Activated CD8-positive, alpha-beta memory T cell treated with anti-CD3 and anti-CD28 coated beads, Interleukin-2, amount 10 ng/mL, durations not matched to agents 7 days and 5 days (primary cell): ENCODE data around the gene MR1. TPM values are rescaled to one million over a fixed set of nuclear protein-coding genes. Genes with fewer than 3 reads are reported as not detected.
"Not testable (repeated sequence)": the region's sequence is repeated elsewhere in the genome, so short reads cannot be mapped to it uniquely, and the experiment has no call there.

Source experiments
- ATAC-seq: fragments of 150-1000 bp; cut with Tn5 transposase; one replicate; pipeline ENCODE4 v1.10.0; 2021; ENCODE audit warnings: moderate library complexity
- CTCF ChIA-PET: fragments of 350-600 bp; sonication (Branson Sonifier 250); formaldehyde crosslinking; loops from one replicate; lab custom pipeline; 2021; ENCODE audit warnings: antibody characterized with exemption; lab: Charles Lee
- DNase-seq: peaks from one replicate; pipeline ENCODE4 v3.0.0-alpha.2; 2020
- H3K27ac Mint-ChIP-seq: one replicate; pipeline ENCODE4 v1.8.0; 2021; ENCODE audit warnings: mild to moderate bottlenecking, mixed read lengths
- H3K27me3 Mint-ChIP-seq: one replicate; pipeline ENCODE4 v1.8.0; 2021; ENCODE audit warnings: mixed read lengths
- H3K36me3 Mint-ChIP-seq: one replicate; pipeline ENCODE4 v1.8.0; 2021; ENCODE audit warnings: mild to moderate bottlenecking, mixed read lengths
- H3K4me1 Mint-ChIP-seq: one replicate; pipeline ENCODE4 v1.8.0; 2021; ENCODE audit warnings: mixed read lengths
- H3K4me3 Mint-ChIP-seq: one replicate; pipeline ENCODE4 v1.8.0; 2021; ENCODE audit warnings: mild to moderate bottlenecking, moderate library complexity, mixed read lengths
- H3K9me3 Mint-ChIP-seq: one replicate; pipeline ENCODE4 v1.8.0; 2022; ENCODE audit warnings: low read depth, mixed read lengths
- total RNA-seq, 2 experiments: library from RNA; stranded (reverse); gene quantifications; one replicate each; pipeline ENCODE4 v1.2.3, GENCODE V29; 2021

MR1 gene
- total RNA-seq, 2 experiments from 2014 or later, result 38.7 to 41.2 TPM

- Mint-ChIP-seq H3K4me3 (no peak overlapping the region), H3K27ac (no peak overlapping the region), H3K27me3 (no peaks in the 10 kb centered on the region), H3K36me3 (peaks cover 39% of the 10 kb centered on the region), H3K4me1 (peaks cover 22% of the 10 kb centered on the region), H3K9me3 (no peaks in the 10 kb centered on the region)
- CTCF ChIA-PET, result no interaction called here
- ATAC-seq (no peak), DNase-seq (no peak)
Observed at GRCh38 chr1:181060066-181060465, 26.3 kb downstream of the MR1 start.

DNA sequence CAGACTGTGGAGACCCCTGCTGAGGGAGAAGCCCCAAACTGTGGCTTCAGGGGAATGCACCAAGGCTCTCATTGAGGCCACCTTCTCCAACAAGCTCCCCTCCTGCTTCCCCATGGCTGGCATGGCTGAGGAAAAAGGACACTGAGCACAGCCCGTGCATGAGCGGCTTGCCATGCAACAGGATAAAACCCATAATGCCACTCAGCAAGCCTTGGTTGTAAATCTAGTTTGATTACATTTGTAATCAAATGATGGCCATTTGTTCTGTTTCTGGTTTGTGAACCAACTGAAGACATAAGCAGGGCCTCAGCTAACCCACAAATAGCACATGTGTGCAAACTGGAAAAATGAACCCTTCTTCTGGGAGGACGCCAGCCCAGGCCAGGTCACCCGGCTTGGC is 27.2 kb downstream of the MR1 start:
- H3K9me3 Mint-ChIP-seq, DNase-seq, H3K27me3 Mint-ChIP-seq, H3K4me3 Mint-ChIP-seq, H3K27ac Mint-ChIP-seq, CTCF ChIA-PET, ATAC-seq: not testable (repeated sequence)
- Mint-ChIP-seq H3K4me1 (peaks cover 22% of the 10 kb centered on the region), H3K36me3 (peaks cover 31% of the 10 kb centered on the region)

DNA sequence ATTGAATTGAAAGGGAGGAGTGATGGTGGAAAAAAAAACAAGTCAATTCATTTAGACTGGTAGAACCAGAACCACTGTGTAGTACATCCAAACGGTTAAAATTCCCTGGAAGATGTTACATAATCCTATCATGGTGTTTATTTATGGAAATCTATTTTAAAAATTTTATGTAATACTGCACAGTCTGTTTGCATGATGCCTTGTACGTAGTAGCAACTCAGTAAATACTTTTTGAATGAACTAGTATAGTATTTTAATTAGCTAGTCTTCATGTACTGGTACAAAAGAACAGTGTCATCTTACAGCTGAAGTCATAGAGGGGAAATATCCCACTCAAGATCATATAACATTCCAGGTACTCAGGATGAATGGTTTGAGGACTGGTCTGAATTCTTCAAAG is 27.7 kb downstream of the MR1 start:
- DNase-seq, result no peak

GRCh38 chr1:181061891-181062835 is 28.4 kb downstream of the MR1 start:
- peak; percentile 61 for ATAC-seq
- Mint-ChIP-seq H3K4me1 (peaks cover 22% of the 10 kb centered on the region), H3K9me3 (no peaks in the 10 kb centered on the region), H3K27me3 (no peaks in the 10 kb centered on the region), H3K27ac (peak overlapping the region; percentile 82), H3K36me3 (peaks cover 25% of the 10 kb centered on the region), H3K4me3 (peak overlapping the region; percentile 60)
- CTCF ChIA-PET, result interaction anchor here (0.8 to 2.5 kb wide), 9 partner anchors 16 to 180 kb away, joined by 3 to 23 read pairs (median 4); partner anchors contain the start of genes IER5 and MR1
- no peak for DNase-seq

More for the DNA sequence above, 27.7 kb downstream of the MR1 start:
- no peak for ATAC-seq
- Mint-ChIP-seq H3K27me3 (no peaks in the 10 kb centered on the region), H3K27ac (no peak overlapping the region), H3K4me3 (no peak overlapping the region), H3K9me3 (no peaks in the 10 kb centered on the region), H3K36me3 (peaks cover 29% of the 10 kb centered on the region), H3K4me1 (peaks cover 22% of the 10 kb centered on the region)
- CTCF ChIA-PET, result interaction anchor here (1.3 to 1.7 kb wide), 2 partner anchors 27 to 28 kb away, joined by 4 read pairs; partner anchors contain the start of genes IER5 and MR1

DNA sequence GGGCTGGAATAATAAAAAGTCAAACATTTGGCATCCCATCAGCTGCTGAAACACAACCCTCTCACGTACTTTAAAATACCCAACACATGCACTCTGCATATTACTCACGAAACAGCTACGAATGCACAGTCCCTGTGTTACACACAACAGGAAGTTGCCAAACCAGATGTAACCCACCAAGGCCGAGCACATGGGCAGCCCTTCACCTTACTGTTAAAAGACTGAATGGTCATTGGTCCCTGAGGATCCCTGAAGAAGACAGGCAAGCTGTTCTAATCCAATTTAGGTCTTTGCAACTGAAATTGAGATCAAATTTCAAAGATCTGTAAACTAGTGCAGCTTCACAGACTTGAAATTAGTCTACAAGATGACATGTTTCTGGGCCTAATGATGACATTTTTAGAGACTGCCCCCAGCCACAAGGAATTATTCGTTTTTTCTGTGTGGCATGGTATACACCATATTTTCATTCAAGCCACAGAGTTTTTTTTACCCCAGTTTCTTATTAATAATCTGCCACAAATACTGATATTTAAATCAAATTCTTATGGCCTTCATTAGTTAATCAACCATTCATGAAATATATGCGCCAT is 29.1 kb downstream of the MR1 start:
- ATAC-seq, result peak; percentile 97
- peaks cover 21% of the 10 kb centered on the region for H3K36me3 Mint-ChIP-seq

GRCh38 chr1:181064011-181064623 is 30.3 kb downstream of the MR1 start:
- CTCF ChIA-PET, result interaction anchor here (0.9 to 2.5 kb wide), 4 partner anchors 14 to 78 kb away, joined by 3 to 23 read pairs (median 4); no protein-coding TSS in a partner anchor
- DNase-seq, result no peak
- Mint-ChIP-seq H3K4me3 (no peak overlapping the region), H3K27ac (no peak overlapping the region), H3K36me3 (peaks cover 11% of the 10 kb centered on the region), H3K4me1 (peaks cover 22% of the 10 kb centered on the region), H3K9me3 (no peaks in the 10 kb centered on the region), H3K27me3 (peaks cover 5% of the 10 kb centered on the region)
- no peak for ATAC-seq

More for the DNA sequence above, 29.1 kb downstream of the MR1 start:
- no peaks in the 10 kb centered on the region for H3K27me3 Mint-ChIP-seq
- peak overlapping the region; percentile 60 for H3K4me3 Mint-ChIP-seq
- H3K9me3 Mint-ChIP-seq, result no peaks in the 10 kb centered on the region
- peaks cover 22% of the 10 kb centered on the region for H3K4me1 Mint-ChIP-seq
- CTCF ChIA-PET, result interaction anchor here (0.8 to 2.5 kb wide), 9 partner anchors 15 to 181 kb away, joined by 3 to 23 read pairs (median 4); partner anchors contain the start of genes IER5 and MR1
- H3K27ac Mint-ChIP-seq, result peak overlapping the region; percentile 82
- peak; percentile 83 for DNase-seq

GRCh38 chr1:181064702-181065101 is 30.9 kb downstream of the MR1 start:
- CTCF ChIA-PET, result interaction anchor here (0.9 to 2.2 kb wide), 2 partner anchors 15 to 22 kb away, joined by 3 to 5 read pairs; no protein-coding TSS in a partner anchor
- Mint-ChIP-seq H3K4me3 (no peak overlapping the region), H3K27ac (no peak overlapping the region), H3K4me1 (peaks cover 22% of the 10 kb centered on the region), H3K36me3 (peaks cover 6% of the 10 kb centered on the region), H3K9me3 (no peaks in the 10 kb centered on the region), H3K27me3 (peaks cover 5% of the 10 kb centered on the region)
- no peak for DNase-seq
- no peak for ATAC-seq

DNA sequence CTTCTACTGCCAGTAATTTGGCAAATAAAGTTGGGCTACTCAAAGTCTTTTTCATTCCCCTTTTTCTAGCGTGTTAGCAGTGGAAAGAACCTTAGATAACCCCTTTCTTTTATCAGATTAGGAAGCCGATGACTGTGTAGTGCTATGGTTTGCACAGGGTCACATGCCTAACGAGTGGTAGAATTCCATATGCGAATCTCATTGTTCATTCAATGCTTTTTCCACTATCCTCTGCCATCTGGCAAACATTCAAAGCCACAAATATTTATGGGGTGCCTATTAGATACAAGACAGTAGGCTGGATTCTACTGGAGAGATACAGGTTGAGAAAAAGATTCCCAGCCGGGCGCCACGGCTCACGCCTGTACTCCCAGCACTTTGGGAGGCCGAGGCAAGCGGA is 39.9 kb downstream of the MR1 start:
- Mint-ChIP-seq H3K27ac (no peak overlapping the region), H3K4me3 (no peak overlapping the region), H3K9me3 (no peaks in the 10 kb centered on the region), H3K27me3 (peaks cover 36% of the 10 kb centered on the region), H3K36me3 (no peaks in the 10 kb centered on the region), H3K4me1 (peaks cover 13% of the 10 kb centered on the region)
- DNase-seq (no peak), ATAC-seq (no peak)
- CTCF ChIA-PET, result interaction anchor here (2.5 kb wide), 1 partner anchor 68 kb away, joined by 9 read pairs; no protein-coding TSS in a partner anchor

- H3K9me3 Mint-ChIP-seq, result no peaks in the 10 kb centered on the region
- CTCF ChIA-PET, result interaction anchor here (1.1 to 2.5 kb wide), 5 partner anchors 29 to 66 kb away, joined by 3 to 9 read pairs (median 3); no protein-coding TSS in a partner anchor
- H3K4me1 Mint-ChIP-seq, result peaks cover 34% of the 10 kb centered on the region
- ATAC-seq (no peak), DNase-seq (no peak)
- H3K27ac Mint-ChIP-seq, result no peak overlapping the region
- no peak overlapping the region for H3K4me3 Mint-ChIP-seq
- H3K36me3 Mint-ChIP-seq, result no peaks in the 10 kb centered on the region
- peaks cover 28% of the 10 kb centered on the region for H3K27me3 Mint-ChIP-seq
Observed at GRCh38 chr1:181075766-181076350, 42.1 kb downstream of the MR1 start.

DNA sequence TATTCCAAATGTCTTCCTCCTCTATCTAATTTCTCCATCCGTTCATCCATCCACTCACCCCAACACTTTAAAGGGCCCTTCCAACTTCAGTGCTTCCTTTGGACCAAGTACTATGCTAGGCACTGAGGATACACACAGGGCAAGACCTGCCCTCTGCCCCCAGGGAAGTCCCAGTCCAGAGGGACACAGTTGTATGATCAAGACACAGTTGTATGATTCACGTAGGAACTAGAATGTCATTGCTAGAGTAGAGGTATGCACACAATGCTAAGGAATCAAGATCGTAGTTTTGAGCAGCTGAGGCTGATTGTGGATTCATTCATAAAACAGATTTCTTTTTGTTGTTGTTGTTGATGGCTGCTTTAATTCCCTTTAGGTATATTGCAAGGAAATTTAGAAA is 43.1 kb downstream of the MR1 start:
- ATAC-seq (no peak), DNase-seq (no peak)
- Mint-ChIP-seq H3K27me3 (peaks cover 28% of the 10 kb centered on the region), H3K27ac (no peak overlapping the region), H3K9me3 (no peaks in the 10 kb centered on the region), H3K36me3 (no peaks in the 10 kb centered on the region), H3K4me3 (no peak overlapping the region), H3K4me1 (peaks cover 39% of the 10 kb centered on the region)
- CTCF ChIA-PET, result interaction anchor here (1.1 to 4.9 kb wide), 3 partner anchors 32 to 65 kb away, joined by 3 to 41 read pairs (median 4); no protein-coding TSS in a partner anchor

- Mint-ChIP-seq H3K27ac (no peak overlapping the region), H3K36me3 (no peaks in the 10 kb centered on the region), H3K9me3 (no peaks in the 10 kb centered on the region), H3K4me1 (peaks cover 40% of the 10 kb centered on the region), H3K27me3 (peaks cover 28% of the 10 kb centered on the region), H3K4me3 (no peak overlapping the region)
- CTCF ChIA-PET, result interaction anchor here (1.2 to 4.9 kb wide), 3 partner anchors 15 to 89 kb away, joined by 4 to 41 read pairs (median 6); no protein-coding TSS in a partner anchor
- DNase-seq (no peak), ATAC-seq (no peak)
Observed at GRCh38 chr1:181077576-181078242, 43.9 kb downstream of the MR1 start.

GRCh38 chr1:181079382-181079781 is 45.6 kb downstream of the MR1 start:
- H3K36me3 Mint-ChIP-seq, result no peaks in the 10 kb centered on the region
- peak; percentile 72 for ATAC-seq
- H3K27ac Mint-ChIP-seq, result peak overlapping the region; percentile 33
- CTCF ChIA-PET, result interaction anchor here (0.9 to 4.9 kb wide), 12 partner anchors 10 to 128 kb away, joined by 3 to 41 read pairs (median 4); no protein-coding TSS in a partner anchor
- H3K9me3 Mint-ChIP-seq, result no peaks in the 10 kb centered on the region
- peaks cover 28% of the 10 kb centered on the region for H3K27me3 Mint-ChIP-seq
- H3K4me1 Mint-ChIP-seq, result peaks cover 46% of the 10 kb centered on the region
- no peak overlapping the region for H3K4me3 Mint-ChIP-seq
- no peak for DNase-seq
